GM23338 (cell line): ENCODE measurements around the gene RAD50.

Experiments used
- CREB1 ChIP-seq: fragments of 250-450 bp; sonication (Bioruptor Pico); IDR thresholded peaks from 2 replicates; pipeline ENCODE4 v1.5.0; 2020; ENCODE audit warnings: low read depth, mild to moderate bottlenecking, moderate library complexity
- ETS1 ChIP-seq: IDR thresholded peaks from 2 replicates; pipeline ENCODE4 v1.6.1; 2016; ENCODE audit warnings: antibody characterized with exemption
- EZH2 ChIP-seq: fragments of 200-600 bp; sonication (generic); IDR thresholded peaks from one replicate; pipeline ENCODE4 v1.8.0; 2017; ENCODE audit warnings: antibody characterized with exemption, mild to moderate bottlenecking, low read depth; ENCODE audit not compliant: unreplicated experiment
- EZH2phosphoT487 ChIP-seq: fragments of 200-600 bp; sonication (generic); IDR thresholded peaks from one replicate; pipeline ENCODE4 v1.8.1; 2018; ENCODE audit warnings: antibody characterized with exemption; ENCODE audit not compliant: unreplicated experiment
- JUNB ChIP-seq: IDR thresholded peaks from one replicate; pipeline ENCODE4 v1.6.1; 2016; ENCODE audit warnings: antibody characterized with exemption; ENCODE audit not compliant: unreplicated experiment
- POLR2AphosphoS5 ChIP-seq: IDR thresholded peaks from 2 replicates; pipeline ENCODE4 v1.6.1; 2016; ENCODE audit warnings: antibody characterized with exemption, low read depth
- REST ChIP-seq: IDR thresholded peaks from one replicate; pipeline ENCODE4 v1.6.1; 2018; ENCODE audit warnings: antibody characterized with exemption; ENCODE audit not compliant: unreplicated experiment
- TF ChIP-seq, protein P1 (sequence below), 2 experiments: fragments of 200-600 bp in 1 of 2; sonication (generic) in 1 of 2; conservative IDR thresholded peaks; 2 replicates each; pipeline versions ENCODE4 v1.5.1 to v1.6.1; 2016 to 2017; ENCODE audit warnings: antibody characterized with exemption in 2 of 2, low read depth in 2 of 2, mild to moderate bottlenecking in 2 of 2, moderate library complexity in 1 of 2

GRCh38 chr5:132543472-132544201 is 13.1 kb upstream of the RAD50 start, which contains the start of gene IL5:
- no peak for TF ChIP-seq POLR2AphosphoS5
- TF ChIP-seq, protein P1, sequence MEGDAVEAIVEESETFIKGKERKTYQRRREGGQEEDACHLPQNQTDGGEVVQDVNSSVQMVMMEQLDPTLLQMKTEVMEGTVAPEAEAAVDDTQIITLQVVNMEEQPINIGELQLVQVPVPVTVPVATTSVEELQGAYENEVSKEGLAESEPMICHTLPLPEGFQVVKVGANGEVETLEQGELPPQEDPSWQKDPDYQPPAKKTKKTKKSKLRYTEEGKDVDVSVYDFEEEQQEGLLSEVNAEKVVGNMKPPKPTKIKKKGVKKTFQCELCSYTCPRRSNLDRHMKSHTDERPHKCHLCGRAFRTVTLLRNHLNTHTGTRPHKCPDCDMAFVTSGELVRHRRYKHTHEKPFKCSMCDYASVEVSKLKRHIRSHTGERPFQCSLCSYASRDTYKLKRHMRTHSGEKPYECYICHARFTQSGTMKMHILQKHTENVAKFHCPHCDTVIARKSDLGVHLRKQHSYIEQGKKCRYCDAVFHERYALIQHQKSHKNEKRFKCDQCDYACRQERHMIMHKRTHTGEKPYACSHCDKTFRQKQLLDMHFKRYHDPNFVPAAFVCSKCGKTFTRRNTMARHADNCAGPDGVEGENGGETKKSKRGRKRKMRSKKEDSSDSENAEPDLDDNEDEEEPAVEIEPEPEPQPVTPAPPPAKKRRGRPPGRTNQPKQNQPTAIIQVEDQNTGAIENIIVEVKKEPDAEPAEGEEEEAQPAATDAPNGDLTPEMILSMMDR (conservative IDR thresholded peaks at IDR 0.05; ENCODE audit: low read depth in 2 of 2), result no peak
- no peak for TF ChIP-seq ETS1
- TF ChIP-seq EZH2, result no peak
- TF ChIP-seq JUNB, result no peak
- TF ChIP-seq REST, result no peak
- no peak for TF ChIP-seq EZH2phosphoT487
- TF ChIP-seq CREB1 (CRISPR knock-in tag), result no peak
